GM18951 (cell line): ENCODE data around the gene MLH3.
"Not testable (repeated sequence)": the region's sequence is repeated elsewhere in the genome, so short reads cannot be mapped to it uniquely, and the experiment has no call there.

ENCODE experiments used
- POLR2A ChIP-seq: IDR thresholded peaks from 4 replicates; pipeline ENCODE4 v1.6.1; 2011; ENCODE audit warnings: mild to moderate bottlenecking; ENCODE audit not compliant: insufficient read length, insufficient read depth; ENCODE audit errors: extremely low read depth
- in situ Hi-C: fragments of 300-500 bp; cut with MboI; formaldehyde crosslinking; loops from one replicate; pipeline ENCODE4 v1.12.0; 2022; ENCODE audit warnings: low sequenced_read_pairs, mixed read lengths, inconsistent platforms; ENCODE audit not compliant: unreplicated experiment

MLH3 gene

GRCh38 chr14:75081660-75082229 lies 30.5 kb upstream of the MLH3 start:
- in situ Hi-C loops: loop anchor here (10.0 kb wide), 1 partner anchor 147 kb away; no protein-coding TSS in a partner anchor
- TF ChIP-seq POLR2A: no peak

DNA sequence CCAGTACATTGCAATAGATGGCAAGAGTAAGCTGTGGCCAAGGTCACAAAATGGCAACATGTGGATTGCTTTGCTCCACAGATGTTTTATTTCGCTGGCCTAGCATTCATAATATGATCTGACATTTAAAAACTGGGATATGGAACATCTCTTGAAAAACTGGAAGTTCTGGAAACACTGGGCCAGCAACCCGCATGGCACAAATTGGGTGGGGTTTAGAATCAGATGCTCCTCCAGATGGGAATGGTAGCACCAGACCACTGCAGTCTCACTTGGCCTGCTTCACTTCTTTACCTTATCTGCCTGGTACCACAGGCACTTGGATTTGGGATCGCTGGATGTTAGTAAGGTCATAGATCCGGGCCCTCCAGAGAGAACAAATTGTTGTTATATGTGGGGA lies 28.3 kb upstream of the MLH3 start:
- in situ Hi-C loops: no loop called here
- TF ChIP-seq POLR2A: no peak

DNA sequence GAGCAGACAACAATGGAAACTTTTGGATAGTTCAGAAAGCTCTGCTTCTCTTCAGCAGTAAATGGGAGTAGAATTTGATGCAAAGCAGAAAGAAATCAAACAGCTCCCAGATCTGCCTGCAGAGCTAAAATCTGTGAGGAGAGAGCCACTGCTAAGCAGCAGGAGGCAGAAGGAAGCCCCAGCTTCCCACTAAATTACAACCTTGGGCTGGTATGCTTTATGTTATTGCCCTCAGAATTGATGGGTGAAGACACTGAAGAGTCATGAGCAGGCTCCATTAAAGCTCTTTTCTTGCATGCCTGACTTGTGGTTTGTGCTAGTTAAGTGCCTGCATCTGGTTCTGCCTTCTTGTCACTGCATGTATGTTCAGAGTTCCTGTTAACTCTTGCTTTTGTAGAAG lies 26.5 kb upstream of the MLH3 start:
- TF ChIP-seq POLR2A: no peak
- in situ Hi-C loops: no loop called here

DNA sequence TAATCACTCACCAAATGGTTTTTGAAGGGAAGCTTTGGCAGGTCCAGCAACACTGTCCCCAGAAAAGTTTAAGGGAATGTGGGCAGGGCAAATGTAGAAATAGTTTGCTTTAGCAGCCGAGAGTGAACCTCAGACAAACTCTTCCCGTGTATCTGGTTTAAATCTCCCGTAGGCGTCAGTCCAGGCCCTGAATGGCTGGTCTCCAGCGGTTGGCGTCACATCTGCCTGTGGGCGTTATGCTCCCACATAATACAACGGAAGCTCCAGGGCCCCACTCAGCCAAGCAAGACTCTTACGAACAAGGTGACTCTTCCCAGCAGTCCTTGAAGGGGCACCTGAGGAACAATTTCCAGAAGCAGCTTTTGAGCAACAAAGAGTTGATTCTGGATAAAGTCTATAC lies 19.1 kb upstream of the MLH3 start:
- in situ Hi-C loops: no loop called here
- TF ChIP-seq POLR2A: no peak

- in situ Hi-C loops: no loop called here
Observed at GRCh38 chr14:75069811-75070145, 18.5 kb upstream of the MLH3 start.

DNA sequence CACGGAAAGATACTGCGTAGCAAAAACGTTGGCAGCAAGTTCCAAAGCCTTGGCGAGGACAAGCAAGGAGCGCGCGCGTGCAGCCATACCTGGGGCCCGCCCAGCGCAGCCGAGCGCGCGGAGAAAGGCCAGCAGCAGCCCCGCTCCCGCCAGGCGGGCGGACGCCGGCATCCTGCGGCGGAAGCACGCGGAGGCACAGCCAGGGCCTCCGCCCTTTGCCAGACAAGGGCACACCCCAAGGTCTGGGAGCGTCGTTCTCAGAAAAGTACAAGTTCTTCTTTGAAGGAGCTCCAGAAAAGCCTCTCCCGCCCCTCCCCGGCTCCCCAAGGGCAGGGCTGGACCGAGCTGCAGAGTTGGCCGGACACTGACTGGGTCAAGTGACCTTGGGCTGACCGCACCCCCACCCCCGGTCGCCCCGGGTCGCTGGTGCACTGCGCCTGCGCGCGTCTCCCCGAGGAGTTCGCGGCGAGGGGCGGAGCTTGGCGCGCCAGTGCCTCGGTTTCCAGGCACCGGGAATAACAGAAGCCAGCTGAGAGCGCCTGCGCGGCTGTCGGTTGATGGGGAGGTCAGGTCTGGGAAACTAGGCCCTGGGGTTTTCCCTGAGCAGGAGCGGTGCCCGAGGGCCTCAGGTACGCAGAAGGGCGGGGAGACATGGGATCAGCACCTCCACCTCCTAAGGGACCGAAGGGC lies 18.0 kb upstream of the MLH3 start, which contains the start of gene ZC2HC1C:
Gene ZC2HC1C, plus strand, starts transcription at position 521 of the 690 bp plus-strand sequence. CDS start 933 bp downstream, outside the sequence.
- peak; percentile 85 for TF ChIP-seq POLR2A
- in situ Hi-C loops: no loop called here

More at GRCh38 chr14:75069811-75070145, 18.5 kb upstream of the MLH3 start:
- no peak for TF ChIP-seq POLR2A

GRCh38 chr14:75068294-75069120 lies 17.2 kb upstream of the MLH3 start:
- in situ Hi-C loops: no loop called here
- TF ChIP-seq POLR2A: no peak

DNA sequence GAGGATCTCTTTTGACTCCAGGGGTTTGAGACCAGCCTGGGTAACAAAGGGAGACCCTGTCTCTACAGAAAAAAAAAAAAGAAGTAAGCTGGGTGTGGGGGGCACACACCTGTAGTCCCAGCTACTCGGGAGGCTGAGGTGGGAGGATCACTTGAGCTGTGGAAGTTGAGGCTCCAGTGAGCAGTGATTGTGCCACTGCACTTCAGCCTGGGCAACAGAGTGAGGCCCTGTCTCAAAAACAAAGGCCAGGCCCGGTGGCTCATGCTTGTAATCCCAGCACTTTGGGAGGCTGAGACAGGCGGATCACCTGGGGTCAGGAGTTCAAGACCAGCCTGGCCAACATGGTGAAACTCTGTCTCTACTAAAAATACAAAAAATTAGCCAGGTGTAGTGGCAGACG lies 16.5 kb upstream of the MLH3 start:
- in situ Hi-C loops: not testable (repeated sequence)

DNA sequence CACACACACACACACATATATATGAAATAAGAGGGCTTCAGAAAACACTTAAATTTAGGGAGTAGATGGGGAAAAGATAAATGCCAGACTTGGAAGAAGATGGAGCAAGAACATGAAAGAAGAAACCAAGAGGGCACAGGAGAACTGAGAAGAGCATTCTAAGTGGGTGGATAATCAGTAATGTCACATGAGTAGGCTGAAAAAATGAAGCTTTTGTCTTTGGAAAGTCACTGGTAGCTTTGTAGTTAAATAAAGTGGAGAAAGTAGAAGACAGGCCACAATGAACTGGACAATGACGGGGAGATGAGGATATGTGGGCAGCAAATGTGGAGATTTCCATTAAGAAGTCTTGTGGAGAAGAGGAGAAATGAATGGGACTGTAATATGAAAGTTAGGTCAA lies 15.9 kb upstream of the MLH3 start:
- no peak for TF ChIP-seq POLR2A
- in situ Hi-C loops: no loop called here

GRCh38 chr14:75066691-75067090 lies 15.4 kb upstream of the MLH3 start:
- in situ Hi-C loops: no loop called here
- no peak for TF ChIP-seq POLR2A

DNA sequence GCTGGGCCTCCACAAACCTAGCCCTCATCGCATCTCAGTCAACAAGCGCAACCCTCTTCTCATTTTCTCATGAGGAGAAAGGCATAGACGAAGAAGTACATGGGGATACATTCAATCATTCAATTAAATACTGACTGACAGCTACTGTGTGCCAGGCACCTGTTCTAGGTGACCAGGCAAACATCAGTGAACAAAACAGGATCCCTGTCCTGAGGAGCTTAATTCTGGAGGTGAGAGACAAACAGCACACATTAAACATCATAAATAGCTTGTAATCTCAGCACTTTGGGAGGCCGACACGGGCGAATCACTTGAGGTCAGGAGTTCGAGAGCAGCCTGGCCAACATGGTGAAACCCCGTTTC lies 12.9 kb upstream of the MLH3 start:
- in situ Hi-C loops: no loop called here
- TF ChIP-seq POLR2A: no peak

DNA sequence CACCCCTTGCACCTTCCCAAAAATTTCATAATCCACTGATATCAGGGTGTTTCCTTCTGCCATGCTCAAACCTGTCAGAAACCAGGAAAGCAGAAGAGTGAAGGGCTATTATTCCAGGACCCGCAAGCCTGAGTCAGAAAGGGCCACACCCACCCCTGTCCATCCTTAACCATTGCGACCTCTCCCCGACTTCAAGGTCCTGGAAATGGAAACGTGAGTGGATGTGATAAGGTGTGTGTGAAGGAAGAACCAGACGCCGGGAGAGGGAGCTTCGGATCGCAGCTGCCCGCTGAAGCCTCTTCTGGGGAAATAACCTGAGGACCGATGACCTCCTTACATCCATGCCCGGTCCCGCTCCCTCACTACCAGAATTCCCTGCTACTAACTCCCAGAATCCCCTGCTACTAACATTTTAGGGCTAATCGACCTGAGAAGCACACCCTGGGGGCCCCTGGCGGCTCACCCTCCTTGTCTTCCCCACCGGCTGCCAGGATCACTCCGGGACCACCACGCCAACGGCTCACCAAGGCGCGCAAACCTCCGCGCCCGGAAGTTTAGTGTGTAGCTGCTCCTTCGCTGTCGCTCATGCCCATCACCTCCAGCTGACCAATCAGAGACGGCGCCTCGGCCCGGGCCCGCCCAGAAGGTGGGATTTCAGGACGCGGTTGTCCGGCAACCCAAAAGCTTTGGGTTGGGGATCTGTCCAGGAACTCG lies 12.4 kb upstream of the MLH3 start, which contains the start of gene ACYP1:
Gene ACYP1, minus strand, starts transcription at position 534 of the 714 bp plus-strand sequence. Its CDS starts 471 bp downstream, at position 63.
- in situ Hi-C loops: no loop called here
- peak; percentile 75 for TF ChIP-seq POLR2A

- TF ChIP-seq POLR2A: no peak
- in situ Hi-C loops: no loop called here
Observed at GRCh38 chr14:75063013-75063412, 11.7 kb upstream of the MLH3 start.
